MM.1S (cell line): ENCODE measurements around the gene GNPDA2.

Experiments used
- EZH2 ChIP-seq: fragments of 300-600 bp; sonication (generic); optimal IDR thresholded peaks from 2 replicates; pipeline ENCODE3; 2017; ENCODE audit warnings: low read depth, mild to moderate bottlenecking, antibody characterized with exemption, low read length, mixed read lengths
- EZH2phosphoT487 ChIP-seq: fragments of 300-600 bp; sonication (generic); IDR thresholded peaks from 2 replicates; pipeline ENCODE4 v1.6.1; 2018; ENCODE audit warnings: antibody characterized with exemption, low read length
- TF ChIP-seq, protein P1 (sequence below): fragments of 300-600 bp; sonication (generic); IDR thresholded peaks from 2 replicates; pipeline ENCODE4 v1.5.1; 2016; ENCODE audit warnings: antibody characterized with exemption, low read length, mixed read lengths

DNA sequence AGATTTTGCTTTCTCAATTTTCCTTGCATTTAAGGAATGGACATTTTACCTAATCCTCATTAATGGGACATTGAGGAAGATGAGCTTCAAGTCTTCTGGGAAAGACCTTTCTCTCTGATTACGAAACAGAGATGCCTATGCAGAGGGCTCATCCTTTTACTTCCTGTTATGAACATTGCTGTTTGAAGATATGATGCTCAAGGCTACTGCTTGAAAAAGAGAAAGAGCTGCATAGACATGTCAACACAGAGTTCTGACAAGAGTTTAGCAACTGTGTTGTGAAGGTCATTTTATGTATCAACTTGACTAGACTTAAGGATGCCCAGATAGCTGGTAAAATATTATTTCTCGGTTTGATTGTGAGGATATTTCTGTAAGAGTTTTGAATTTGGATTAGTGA is 13.8 kb upstream of the GNPDA2 start:
- TF ChIP-seq, protein P1, sequence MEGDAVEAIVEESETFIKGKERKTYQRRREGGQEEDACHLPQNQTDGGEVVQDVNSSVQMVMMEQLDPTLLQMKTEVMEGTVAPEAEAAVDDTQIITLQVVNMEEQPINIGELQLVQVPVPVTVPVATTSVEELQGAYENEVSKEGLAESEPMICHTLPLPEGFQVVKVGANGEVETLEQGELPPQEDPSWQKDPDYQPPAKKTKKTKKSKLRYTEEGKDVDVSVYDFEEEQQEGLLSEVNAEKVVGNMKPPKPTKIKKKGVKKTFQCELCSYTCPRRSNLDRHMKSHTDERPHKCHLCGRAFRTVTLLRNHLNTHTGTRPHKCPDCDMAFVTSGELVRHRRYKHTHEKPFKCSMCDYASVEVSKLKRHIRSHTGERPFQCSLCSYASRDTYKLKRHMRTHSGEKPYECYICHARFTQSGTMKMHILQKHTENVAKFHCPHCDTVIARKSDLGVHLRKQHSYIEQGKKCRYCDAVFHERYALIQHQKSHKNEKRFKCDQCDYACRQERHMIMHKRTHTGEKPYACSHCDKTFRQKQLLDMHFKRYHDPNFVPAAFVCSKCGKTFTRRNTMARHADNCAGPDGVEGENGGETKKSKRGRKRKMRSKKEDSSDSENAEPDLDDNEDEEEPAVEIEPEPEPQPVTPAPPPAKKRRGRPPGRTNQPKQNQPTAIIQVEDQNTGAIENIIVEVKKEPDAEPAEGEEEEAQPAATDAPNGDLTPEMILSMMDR, result no peak
- TF ChIP-seq EZH2, result no peak
- no peak for TF ChIP-seq EZH2phosphoT487
